Measurements from ENCODE around the gene BAHCC1.

Gene BAHCC1

GRCh38 chr17:81460856-81461460 is 65.7 kb downstream of the BAHCC1 start:
- no peak overlapping the region for H3K9ac ChIP-seq (ENCODE audit: low read length)
- H3K4me2 ChIP-seq (ENCODE audit: low read depth, low read length): no peak overlapping the region
- DNase-seq: no peak

GRCh38 chr17:81461607-81462500 is 66.6 kb downstream of the BAHCC1 start:
- Histone ChIP-seq H3K4me3 (ENCODE audit: low read length) (no peak overlapping the region), H3K4me1 (ENCODE audit: low read length) (no peaks in the 10 kb centered on the region), H3K27me3 (replicated peaks; ENCODE audit: insufficient read depth, low read length) (peaks cover 82% of the 10 kb centered on the region), H4K20me1 (ENCODE audit: insufficient read depth, low read length) (no peaks in the 10 kb centered on the region), H3K9ac (ENCODE audit: low read length) (no peak overlapping the region), H3F3A (ENCODE audit: insufficient read depth, low read length) (no peaks in the 10 kb centered on the region), H3K4me2 (ENCODE audit: low read depth, low read length) (no peak overlapping the region), H3K36me3 (replicated peaks; ENCODE audit: insufficient read depth, low read length) (no peaks in the 10 kb centered on the region), H3K9me2 (replicated peaks; ENCODE audit: insufficient read depth, low read length) (no peaks in the 10 kb centered on the region), H3K79me2 (ENCODE audit: low read length) (no peaks in the 10 kb centered on the region), H3K9me3 (replicated peaks; ENCODE audit: insufficient read depth, low read length) (no peaks in the 10 kb centered on the region), H3K27ac (ENCODE audit: low read length) (no peak overlapping the region), H2AFZ (ENCODE audit: low read length) (no peak overlapping the region)
- no peak for DNase-seq
- TF ChIP-seq CTCF (IDR thresholded peaks at IDR 0.05; ENCODE audit: low read length): no peak

More at GRCh38 chr17:81460856-81461460, 65.7 kb downstream of the BAHCC1 start:
- Histone ChIP-seq H3K79me2 (ENCODE audit: low read length) (no peaks in the 10 kb centered on the region), H3K9me3 (replicated peaks; ENCODE audit: insufficient read depth, low read length) (no peaks in the 10 kb centered on the region), H3K27me3 (replicated peaks; ENCODE audit: insufficient read depth, low read length) (peaks cover 82% of the 10 kb centered on the region), H3K9me2 (replicated peaks; ENCODE audit: insufficient read depth, low read length) (no peaks in the 10 kb centered on the region), H3K4me1 (ENCODE audit: low read length) (no peaks in the 10 kb centered on the region), H3K4me3 (ENCODE audit: low read length) (no peak overlapping the region), H3F3A (ENCODE audit: insufficient read depth, low read length) (no peaks in the 10 kb centered on the region), H4K20me1 (ENCODE audit: insufficient read depth, low read length) (no peaks in the 10 kb centered on the region), H3K27ac (ENCODE audit: low read length) (no peak overlapping the region), H2AFZ (ENCODE audit: low read length) (no peak overlapping the region), H3K36me3 (replicated peaks; ENCODE audit: insufficient read depth, low read length) (no peaks in the 10 kb centered on the region)
- TF ChIP-seq EZH2phosphoT487 (IDR thresholded peaks at IDR 0.05; ENCODE audit: low read length) (no peak), CTCF (IDR thresholded peaks at IDR 0.05; ENCODE audit: low read length) (no peak), EZH2 (optimal IDR thresholded peaks at IDR 0.05; ENCODE audit: low read depth, low read length) (no peak)

- no peak for TF ChIP-seq EZH2 (optimal IDR thresholded peaks at IDR 0.05; ENCODE audit: low read depth, low read length)
- TF ChIP-seq EZH2phosphoT487 (IDR thresholded peaks at IDR 0.05; ENCODE audit: low read length): no peak
- no peak for TF ChIP-seq CTCF (IDR thresholded peaks at IDR 0.05; ENCODE audit: low read length)
- Histone ChIP-seq H3K36me3 (replicated peaks; ENCODE audit: insufficient read depth, low read length) (no peaks in the 10 kb centered on the region), H3K9ac (ENCODE audit: low read length) (no peak overlapping the region), H3K79me2 (ENCODE audit: low read length) (no peaks in the 10 kb centered on the region), H3K9me2 (replicated peaks; ENCODE audit: insufficient read depth, low read length) (no peaks in the 10 kb centered on the region), H3K4me1 (ENCODE audit: low read length) (no peaks in the 10 kb centered on the region), H2AFZ (ENCODE audit: low read length) (no peak overlapping the region), H3K9me3 (replicated peaks; ENCODE audit: insufficient read depth, low read length) (no peaks in the 10 kb centered on the region), H3F3A (ENCODE audit: insufficient read depth, low read length) (no peaks in the 10 kb centered on the region), H3K4me2 (ENCODE audit: low read depth, low read length) (no peak overlapping the region), H4K20me1 (ENCODE audit: insufficient read depth, low read length) (no peaks in the 10 kb centered on the region), H3K4me3 (ENCODE audit: low read length) (no peak overlapping the region), H3K27ac (ENCODE audit: low read length) (no peak overlapping the region), H3K27me3 (replicated peaks; ENCODE audit: insufficient read depth, low read length) (peaks cover 84% of the 10 kb centered on the region)
- no peak for DNase-seq
Measured at GRCh38 chr17:81462506-81463125, 67.4 kb downstream of the BAHCC1 start.
